Stimulated activated naive CD8-positive, alpha-beta T cell treated with anti-CD3 and anti-CD28 coated beads, Interleukin-15, Interleukin-2, amounts not matched to agents 100 U/mL and 50 U/mL, for 24 hours (primary cell): ENCODE results near the gene CEACAM19.
"Not testable (repeated sequence)": the region's sequence is repeated elsewhere in the genome, so short reads cannot be mapped to it uniquely, and the experiment has no call there.

Source experiments
- ATAC-seq: fragments of 150-1000 bp; cut with Tn5 transposase; one replicate; pipeline ENCODE4 v1.10.0; 2021
- DNase-seq: peaks from one replicate; pipeline ENCODE4 v3.0.0; 2021

The CEACAM19 gene

DNA sequence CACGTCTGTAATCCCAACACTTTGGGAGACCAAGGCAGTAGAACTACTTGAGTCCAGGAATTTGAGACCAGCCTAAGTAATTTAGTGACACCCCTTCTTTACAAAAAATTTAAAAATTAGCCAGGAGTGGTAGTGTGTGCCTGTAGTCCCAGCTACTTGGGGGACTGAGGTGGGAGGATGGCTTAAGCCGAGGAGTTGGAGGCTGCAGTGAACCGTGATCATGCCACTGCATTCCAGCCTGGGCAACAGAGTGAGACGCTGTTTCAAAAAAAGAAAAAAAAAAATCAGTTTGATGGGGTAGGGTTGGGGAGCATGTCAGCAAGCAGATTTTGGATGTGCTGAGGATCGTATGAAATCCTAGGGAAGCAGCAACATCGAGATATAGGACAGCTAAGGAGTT lies 4.2 kb downstream of the CEACAM19 start:
- DNase-seq, result no peak
- ATAC-seq, result no peak

DNA sequence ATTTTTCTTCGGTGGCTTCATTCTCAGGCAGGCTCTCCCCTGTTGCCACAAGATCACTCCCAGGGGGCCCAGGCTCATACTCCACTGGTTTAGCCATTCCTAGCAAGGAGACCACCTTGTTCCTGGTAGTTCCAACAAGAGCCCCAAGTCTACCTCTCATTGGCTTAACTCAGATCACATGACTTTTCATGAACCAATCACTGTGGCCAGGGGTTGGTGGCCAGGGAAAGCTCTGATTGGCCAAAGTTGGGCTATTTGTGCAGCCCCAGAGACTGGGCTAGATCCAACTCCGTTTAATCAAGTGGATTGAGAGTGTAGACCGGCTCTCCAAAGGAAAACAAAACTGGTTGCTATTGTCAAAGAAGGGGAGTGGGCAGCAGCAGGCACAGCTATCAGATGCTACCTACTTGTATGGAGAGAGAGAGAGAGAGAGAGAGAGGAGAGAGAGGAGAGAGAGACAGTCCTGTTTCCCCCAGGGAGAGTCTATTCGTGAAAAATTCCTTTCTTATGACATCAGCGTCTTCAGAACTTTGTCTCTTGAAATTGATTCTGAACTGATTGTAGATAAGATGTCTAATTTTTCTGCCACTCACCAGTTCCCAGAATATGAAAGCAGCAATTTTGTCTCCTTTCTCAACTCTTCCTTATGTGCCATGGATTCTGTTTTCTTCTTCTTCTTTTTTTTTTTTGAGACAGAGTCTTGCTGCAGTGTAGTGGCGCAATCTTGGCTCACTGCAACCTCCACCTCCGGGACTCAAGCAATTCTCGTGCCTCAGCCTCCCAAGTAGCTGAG lies 5.9 kb downstream of the CEACAM19 start:
- no peak for DNase-seq
- no peak for ATAC-seq

DNA sequence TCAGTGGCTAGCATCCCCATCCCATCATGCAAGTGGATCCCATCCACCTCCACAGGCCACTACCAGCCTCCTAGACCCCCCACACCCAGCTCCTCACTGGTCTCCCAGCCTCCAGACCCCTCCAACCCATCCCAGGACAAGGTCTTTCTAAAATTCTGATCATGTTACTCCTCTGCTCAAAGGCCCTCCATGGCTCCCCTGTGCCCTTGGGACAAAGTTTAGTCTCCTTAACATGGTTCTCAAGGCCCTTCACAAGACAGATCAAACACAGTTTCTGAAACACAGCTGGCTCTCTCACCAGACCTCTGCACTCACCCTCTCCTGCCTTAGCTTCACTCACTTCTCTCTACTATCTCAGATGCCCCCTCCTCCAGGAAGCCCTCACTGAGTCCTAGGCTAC lies 9.3 kb downstream of the CEACAM19 start:
- DNase-seq (no peak), ATAC-seq (no peak)

DNA sequence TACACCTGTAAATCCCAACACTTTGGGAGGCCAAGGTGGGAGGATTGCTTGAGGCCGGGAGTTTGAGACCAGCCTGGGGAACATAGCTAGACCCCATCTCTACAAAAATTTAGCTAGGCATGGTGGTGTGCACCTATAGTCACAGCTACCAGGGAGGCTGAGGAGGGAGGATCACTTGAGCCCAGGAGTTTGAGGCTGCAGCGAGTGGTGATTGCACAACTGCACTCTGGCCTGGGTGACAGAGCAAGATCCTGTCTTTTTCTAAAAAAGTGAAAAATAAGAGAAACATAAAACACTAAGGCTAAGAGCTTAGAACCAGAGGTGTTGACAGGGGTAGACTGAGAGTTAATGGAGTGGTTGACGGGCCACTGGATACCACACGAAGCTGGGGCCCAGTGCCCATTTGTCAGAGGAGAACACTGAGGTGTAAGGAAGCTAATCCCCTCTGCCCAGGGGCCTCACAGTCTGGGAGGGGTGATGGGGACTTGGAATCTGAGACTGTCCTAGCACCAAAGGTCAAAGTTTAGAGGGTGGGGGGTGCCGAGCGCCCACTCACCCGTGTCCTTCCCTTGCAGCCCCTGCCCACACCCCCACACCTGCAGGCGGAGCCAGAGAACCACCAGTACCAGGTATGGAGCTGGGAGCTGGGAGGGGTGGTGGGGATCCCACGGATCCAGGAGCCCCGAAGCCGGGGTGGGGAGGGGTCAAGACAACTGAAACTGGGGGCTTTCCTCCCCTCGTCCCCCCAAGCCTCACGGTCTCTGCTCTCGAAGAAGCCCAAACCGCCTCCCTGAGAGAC lies 10.9 kb downstream of the CEACAM19 start:
- ATAC-seq (no peak), DNase-seq (no peak)

DNA sequence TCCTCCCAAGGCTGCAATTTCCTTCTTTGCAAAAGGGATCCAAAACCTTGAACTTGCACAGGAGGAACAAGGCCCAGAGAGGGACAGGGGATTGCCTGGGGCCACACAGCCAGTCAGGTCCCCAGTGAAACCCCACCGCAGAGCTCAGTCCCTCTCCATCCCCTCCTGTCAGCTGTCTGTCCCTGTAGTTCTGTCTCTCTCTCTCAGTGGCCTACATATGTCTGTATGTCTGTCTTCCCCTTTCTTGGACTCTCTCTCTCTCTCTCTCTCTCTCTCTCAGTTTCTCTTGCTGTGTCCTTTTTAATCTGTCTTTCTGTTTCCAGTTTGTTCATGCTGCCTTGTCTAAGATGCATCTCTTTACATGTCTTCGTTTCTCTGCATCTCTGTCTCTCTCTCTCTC lies 11.5 kb downstream of the CEACAM19 start:
- DNase-seq (no peak), ATAC-seq (no peak)

DNA sequence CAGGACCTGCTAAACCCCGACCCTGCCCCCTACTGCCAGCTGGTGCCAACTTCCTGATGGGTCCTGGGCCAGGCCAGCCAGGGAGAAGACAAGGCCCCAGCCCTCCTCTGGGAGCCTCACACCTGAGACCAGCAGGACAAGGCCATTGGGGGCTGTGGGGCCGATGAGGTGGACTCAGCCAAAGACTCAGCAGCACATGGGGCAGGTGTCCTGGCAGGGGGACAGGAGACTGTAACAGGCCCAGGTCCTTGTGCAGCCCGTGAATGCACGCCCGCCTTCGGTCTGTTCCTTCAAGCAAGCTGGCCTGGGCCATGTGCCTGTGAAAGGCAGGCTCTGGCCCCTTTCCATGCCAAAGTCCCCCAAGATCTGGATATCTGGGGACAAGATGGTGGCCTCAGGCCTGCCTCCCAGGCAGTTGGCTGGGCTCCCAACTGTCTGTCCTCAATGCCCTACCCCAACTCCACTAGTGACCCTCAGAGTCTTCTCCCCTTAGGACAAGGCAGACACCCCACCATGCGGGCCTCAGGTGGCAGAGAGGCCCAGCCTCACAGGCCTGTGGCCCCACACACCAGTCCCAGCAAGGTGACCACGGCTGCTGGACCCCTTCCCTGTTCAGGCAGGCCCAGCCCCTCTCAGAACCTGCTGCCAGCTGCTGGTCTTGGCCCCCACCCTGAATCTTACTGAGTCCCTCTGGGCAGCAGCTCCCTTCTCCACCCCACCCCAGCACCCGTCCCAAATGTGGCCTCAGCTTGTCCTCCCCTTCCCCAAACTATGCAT lies 12.3 kb downstream of the CEACAM19 start:
- ATAC-seq (no peak), DNase-seq (no peak)

DNA sequence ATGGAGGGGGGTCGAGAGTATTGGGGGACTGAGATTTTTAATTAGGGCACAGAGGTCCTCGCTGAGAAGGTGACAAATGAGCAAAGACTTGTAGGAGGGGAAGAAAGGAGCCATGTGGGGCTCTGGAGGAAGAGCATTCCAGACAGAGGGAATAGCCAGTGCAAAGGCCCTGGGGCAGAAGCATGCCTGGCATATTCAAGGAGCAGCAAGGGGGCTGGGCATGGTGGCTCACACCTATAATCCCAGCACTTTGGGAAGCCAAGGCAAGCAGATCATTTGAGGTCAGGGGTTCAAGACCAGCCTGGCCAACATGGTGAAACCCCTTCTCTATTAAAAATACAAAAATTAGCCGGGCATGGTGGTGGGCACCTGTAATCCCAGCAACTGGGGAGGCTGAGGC lies 13.1 kb downstream of the CEACAM19 start:
- not testable (repeated sequence) for DNase-seq, ATAC-seq

DNA sequence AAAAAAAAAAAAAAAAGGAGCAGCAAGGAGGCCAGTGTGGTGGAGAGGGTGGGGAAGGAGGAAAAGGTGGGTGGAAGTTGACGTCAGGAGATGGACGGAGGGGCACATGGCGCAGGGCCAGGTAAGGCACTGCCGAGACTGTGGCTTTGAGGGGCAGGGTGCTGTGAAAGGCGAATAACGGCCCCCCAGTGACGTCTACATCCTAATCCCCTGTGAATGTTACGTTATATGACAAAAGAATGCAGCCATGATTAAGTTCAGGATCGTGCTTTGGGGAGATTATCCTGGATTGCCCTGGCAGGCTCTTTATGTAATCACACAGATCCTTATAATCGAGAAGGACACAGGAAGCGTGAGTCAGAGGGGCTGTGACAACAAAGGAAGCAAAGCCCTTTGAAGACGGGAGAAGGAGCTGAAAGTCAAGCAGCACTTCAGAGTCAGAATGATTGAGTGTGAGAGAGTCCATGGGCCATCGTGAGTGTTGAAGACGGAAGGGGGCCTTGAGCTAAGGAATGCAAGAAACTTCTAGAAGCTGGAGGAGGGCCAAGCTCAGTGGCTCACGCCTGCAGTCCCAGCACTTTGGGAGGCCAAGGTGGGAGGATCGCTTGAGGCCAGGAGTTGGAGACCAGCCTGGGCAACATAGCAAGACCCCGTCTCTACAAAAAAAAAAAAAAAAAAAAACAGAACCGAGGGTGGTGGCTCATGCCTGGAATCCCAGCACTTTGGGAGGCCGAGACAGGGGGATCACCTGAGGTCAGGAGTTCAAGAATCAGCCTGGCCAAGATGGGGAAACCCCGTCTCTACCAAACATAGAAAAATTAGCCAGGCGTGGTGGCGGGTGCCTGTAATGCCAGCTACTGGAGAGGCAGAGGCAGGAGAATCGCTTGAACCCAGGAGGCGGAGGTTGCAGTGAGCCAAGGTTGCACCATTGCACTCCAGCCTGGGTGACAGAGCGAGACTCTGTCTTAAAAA lies 13.9 kb downstream of the CEACAM19 start:
- ATAC-seq, result peak; percentile 43
- peak; percentile 38 for DNase-seq

DNA sequence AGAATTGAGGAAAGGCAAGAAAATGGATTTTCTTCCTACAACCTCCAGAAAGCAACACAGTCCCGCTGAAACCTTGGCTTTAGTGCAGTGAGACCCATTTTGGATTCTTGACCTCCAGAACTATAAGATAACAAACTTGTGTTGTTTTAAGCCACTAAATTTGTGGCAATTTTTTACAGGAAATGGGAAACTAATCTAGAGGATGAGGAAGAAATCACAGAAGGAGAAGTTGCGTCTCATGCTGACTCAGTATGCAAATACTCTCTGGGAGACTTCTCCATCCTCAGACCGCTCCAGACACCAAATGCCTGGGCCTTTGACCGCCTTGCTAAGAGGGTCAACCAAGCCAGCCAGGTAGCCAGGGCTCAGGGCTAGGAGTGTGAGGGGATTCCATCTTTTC lies 14.6 kb downstream of the CEACAM19 start:
- no peak for ATAC-seq
- DNase-seq, result no peak

DNA sequence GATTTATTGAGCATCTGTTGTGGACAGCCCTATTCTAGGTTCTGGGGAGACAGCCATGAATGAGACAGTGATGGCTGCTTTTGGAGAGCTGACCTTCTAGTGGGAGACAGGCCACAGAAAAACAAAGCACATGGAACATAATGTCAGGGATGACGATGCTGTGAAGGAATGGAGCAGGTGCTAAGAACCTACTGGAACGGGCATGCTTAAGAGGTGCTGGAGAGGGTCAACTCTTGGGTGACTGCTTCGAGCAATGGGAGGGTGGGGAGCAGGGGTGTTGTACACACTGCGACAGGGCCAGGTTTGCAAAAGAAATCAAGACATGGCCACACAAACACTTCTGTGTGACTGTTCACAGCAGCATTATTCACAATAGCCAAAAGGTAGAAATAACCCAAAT lies 15.6 kb downstream of the CEACAM19 start:
- no peak for ATAC-seq
- no peak for DNase-seq

DNA sequence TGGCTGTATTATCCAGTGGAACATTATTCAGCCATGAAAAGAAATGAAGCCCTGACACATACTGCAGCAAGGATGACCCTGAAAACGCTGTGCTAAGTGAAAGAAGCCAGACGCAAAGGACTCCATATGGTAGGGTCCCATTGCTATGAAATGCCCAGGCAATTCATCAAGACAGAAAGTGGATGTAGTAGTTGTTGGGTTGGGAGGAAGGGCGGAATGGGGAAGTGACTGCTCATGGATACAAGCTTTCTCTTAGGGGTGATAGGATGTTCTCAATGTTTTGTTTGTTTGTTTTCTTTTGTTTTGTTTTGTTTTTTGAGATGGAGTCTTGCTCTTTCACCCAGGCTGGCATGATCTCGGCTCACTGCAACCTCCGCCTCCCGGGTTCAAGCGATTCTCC lies 16.6 kb downstream of the CEACAM19 start:
- ATAC-seq, result no peak
- DNase-seq, result no peak

DNA sequence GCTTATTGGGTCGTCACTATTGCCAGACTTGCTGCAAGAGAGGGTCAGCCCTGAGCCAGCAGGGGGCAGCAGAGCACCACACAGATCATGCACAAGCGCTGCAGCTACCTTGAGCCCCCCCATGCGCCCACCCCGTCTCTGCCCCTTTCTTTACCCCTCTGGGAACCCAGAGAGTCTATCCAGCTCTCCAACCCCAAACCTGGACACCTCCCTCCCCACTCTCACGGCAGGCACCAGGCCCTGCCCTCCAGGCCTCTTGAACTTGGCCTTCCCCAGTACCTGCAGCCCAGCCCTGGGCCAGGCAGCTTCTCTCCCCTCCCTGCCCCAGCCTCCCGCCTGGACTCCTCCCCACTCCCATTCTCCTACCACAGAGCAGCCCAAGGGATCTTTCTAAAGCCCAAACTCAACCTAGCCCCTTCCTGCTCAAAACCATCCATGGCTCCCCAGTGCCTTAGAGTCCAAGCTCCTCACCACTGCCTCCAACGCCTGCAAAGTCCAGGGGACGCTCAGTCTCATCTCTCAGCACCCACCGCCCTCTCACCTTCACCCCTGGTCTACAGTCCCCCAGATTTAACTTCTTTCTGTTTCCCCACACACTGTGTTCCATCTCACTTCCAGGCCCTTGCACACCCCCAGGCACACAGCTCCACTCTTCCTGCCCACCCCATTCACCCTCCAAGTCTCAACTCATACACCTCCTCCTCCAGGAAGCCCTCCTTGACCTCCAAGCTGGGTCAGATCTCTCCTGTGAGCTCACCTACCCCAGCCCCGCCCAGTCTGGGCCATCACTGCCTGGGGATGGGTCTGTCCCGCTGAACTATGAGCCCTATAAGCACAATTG lies 18.2 kb downstream of the CEACAM19 start:
- ATAC-seq (peak; percentile 38), DNase-seq (peak; percentile 89)

DNA sequence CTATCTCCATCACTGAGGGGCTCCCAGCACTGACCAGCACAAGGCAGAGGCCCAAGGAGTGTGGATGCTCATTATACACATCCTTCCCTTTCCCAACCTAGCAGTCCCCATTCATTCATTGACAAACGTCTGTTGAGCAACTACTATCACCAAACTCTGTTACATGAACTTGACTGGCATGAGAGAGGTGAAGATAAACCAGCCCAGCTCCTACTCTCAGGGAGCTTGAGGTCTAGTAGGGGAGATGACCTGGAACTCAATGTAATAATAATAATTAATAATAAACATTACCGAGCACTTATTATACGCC lies 18.8 kb downstream of the CEACAM19 start:
- ATAC-seq (no peak), DNase-seq (no peak)

DNA sequence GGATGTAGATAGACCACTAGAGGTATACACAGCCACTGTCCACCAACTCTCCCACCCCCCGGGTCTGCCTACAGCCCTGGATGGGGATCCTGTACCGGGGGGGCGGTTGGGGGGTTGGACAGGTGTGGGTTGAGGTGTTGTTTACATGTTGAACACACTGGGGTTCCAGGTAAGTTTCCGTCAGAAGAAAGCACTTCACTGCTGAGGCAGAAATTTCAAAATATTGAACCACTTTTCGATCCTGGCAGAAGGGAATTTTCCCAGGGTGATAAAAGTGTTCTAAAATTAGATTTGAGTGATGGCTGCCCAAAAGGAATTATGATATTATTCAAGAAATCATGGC lies 21.1 kb downstream of the CEACAM19 start:
- DNase-seq (no peak), ATAC-seq (no peak)

DNA sequence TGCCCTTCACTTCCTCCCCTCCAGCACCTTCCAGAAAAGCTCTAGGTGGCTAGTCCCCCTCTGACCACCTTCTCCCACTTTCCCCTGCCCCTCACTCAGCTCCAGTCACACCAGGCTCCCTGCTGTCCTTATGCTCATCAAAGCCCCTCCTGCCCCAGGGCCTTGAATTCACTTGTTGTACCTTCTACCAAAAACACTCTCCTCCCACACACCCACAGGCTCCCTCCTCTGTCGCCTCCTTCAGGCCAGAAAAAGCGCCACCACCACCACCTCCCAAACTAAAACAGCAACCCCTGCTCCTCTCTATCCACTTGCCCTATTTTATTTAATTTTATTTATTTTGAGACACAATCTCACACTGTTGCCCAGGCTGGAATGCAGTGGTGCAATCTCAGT lies 22.9 kb downstream of the CEACAM19 start:
- ATAC-seq, result no peak
- peak; percentile 34 for DNase-seq

DNA sequence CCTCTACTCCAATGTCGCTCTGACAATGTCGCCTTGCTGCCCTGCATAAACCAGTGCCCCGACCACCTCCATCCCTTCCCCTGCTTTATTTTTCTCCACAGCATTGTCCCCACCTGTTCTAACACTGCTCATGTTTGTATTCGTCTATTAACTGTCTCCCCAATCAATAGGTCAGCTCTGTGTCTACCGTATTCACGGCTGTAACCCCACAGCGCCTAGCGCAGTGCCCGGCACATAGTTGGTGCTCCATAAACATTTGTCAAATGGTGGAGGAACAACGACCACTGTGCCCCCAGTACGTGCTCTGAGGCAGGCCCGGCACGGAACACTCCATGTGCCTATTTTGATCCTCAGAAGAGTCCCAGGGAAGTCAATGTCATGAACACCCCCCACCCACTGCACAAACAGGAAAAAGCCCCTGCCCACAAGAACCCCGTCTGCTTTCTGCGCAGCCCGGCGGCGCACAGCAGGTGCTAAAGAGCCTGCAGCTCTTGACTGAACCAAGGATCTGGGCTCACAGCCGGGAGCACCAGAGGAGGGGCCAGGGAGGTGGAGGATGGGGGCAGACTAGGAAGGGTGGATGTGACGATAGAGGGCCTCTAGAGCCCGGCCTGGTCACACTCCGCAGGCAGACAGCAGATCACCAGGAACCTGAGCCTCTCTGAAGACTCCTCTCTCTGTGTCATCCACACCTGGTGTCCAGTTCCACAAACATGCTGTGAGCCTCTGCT lies 25.8 kb downstream of the CEACAM19 start:
- ATAC-seq, result no peak

DNA sequence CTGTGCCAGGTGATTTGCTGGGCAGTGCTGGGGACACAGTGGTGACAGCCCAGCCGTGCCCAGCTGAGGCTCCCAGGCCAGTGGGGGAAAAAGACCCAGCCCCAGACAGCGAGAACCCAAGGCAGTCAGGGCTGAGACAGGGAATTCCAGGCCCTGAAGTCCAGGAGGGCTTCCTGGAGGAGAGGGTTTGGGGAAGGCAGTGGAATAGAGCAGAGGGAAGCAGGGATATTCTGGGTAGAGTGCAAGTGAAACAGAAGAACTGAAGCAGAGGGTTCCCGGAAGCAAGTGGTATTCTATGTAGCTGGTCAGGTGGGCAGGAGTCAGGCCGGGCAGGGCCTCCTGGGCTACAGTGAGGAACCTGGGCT lies 26.4 kb downstream of the CEACAM19 start:
- no peak for DNase-seq
- ATAC-seq, result no peak

More for the DNA sequence above, 25.8 kb downstream of the CEACAM19 start:
- no peak for DNase-seq

DNA sequence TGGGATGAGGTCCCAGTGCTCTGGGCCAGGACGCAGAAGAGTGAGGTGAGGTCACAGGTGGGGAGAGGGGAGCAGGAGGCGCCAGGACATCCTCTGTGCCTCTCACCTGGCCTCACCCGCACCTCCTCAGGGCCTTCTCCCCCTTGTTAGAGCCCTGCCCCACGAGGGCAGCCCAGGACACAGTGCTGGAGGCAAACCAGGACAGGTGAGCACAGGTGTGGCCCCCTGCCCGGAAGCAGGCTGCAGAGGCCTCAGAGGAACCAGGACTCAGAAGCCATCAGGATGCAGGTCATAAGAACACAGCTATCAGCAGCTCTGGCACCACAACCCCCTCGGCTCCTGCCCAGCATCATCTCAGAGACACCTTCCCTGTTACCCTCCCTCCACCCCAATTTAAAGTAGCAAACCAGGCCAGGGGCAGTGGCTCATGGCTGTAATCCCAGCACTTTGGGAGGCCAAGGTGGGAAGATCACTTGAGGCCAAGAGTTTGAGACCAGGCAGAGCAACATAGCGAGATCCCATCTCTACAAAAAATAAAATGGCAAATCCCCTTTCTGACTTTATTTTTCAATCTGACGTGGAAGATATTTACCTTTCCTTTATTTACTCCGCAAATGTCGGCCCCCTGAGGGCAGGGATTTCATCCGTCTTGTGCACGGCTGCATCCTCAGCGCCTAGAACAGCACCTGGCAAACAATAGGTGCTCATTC lies 27.4 kb downstream of the CEACAM19 start, which contains the start of gene CEACAM16:
Gene CEACAM16, plus strand, starts transcription at position 660 of the 710 bp plus-strand sequence. CDS start 2,306 bp downstream, outside the sequence.
- DNase-seq, result no peak
- no peak for ATAC-seq

DNA sequence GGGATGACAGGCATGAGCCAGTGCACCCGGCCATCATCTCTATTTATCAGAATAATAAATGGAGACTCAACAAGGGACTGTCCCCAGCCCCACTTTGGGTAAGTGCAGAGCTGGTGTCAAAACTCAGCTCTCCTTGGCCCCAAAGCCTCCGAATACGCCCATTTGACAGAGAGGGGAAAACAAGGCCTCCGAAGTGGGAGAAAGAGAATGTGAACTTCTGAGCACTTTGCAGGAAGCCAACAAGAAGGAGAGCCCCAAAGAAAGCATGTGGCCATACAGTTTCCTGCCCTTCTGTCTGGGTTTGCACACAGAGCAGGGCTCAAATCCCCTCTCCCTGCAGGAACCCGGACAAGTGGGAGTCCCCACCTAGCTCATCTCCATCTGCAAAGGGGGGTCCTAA lies 29.3 kb downstream of the CEACAM19 start:
- DNase-seq, result no peak
- no peak for ATAC-seq

DNA sequence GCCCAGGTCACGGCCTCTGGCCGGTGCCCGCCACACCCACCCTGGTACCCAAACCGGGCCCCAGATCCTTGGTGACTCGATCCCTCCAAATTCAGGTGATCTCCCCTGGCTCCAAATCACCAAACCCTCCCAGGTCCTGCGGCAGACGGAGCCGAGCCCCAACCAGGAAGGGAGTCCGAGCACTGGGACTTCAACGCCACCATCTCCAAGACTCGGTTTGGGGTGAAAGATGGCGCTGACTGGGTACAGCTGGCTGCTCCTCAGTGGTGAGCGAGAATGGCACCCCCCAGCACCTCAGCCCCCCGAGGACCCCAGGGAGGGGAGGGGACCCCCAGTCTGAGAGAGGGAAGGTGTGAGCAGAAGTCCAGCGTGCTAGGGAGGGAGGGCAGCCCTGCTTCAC lies 29.9 kb downstream of the CEACAM19 start:
- DNase-seq (no peak), ATAC-seq (no peak)
